Measurements from ENCODE around the gene MYDGF.

The MYDGF gene

GRCh38 chr19:4693471-4694121 is 23.5 kb upstream of the MYDGF start:
- no peak for DNase-seq (ENCODE audit: low read depth in 2 of 2)
- H3K4me3 ChIP-seq (replicated peaks in 1 of 2; ENCODE audit: low read depth in 2 of 2, low read length in 2 of 2) = no peak overlapping the region
- no peak for TF ChIP-seq CTCF (IDR thresholded peaks at IDR 0.05; ENCODE audit: low read depth, low read length)

GRCh38 chr19:4693078-4693350 is 22.9 kb upstream of the MYDGF start:
- H3K4me3 ChIP-seq (replicated peaks in 1 of 2; ENCODE audit: low read depth in 2 of 2, low read length in 2 of 2) = no peak overlapping the region
- no peak for TF ChIP-seq CTCF (IDR thresholded peaks at IDR 0.05; ENCODE audit: low read depth, low read length)
- no peak for DNase-seq (ENCODE audit: low read depth in 2 of 2)

DNA sequence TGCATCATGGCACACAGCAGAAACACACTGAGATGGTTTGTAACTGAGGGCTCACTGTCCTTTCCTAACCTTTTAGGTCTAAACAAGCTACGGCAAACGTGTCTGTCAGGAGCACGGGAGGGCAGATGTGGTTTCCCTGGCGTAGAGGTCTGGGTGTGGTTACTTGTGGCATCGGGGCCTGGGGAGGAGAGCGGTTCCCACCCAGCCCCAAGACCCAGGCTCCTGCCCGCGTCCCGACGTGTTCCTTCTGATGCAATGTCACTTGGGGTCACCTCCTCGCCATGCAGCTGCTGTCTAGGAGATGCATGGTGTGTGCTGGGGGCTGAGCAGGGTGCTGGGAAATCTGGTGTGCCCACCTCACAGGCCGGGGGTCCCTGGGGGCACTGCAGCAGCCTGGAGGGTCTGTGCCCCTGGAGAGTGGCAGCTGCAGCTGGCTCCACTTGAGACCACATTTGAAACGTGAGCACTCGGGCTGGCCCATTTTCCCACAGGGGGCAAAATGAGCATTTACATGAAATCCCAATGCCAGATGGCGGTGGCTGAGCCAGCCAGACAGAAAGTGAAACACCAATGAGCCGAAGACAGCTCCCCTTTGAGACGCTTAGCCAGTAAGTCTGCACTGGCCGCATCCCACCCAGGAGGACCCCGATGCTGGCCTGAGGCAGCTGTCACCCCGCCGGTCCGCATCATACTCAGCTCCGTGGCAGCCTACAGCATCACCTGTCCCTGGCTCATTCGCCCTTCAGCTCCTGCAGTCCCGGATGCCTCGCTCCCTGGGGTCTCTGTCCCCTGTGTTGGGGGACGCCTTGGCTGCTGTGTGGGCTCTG is 22.3 kb upstream of the MYDGF start:
- TF ChIP-seq CTCF (IDR thresholded peaks at IDR 0.05; ENCODE audit: low read depth, low read length) = no peak
- no peak for DNase-seq (ENCODE audit: low read depth in 2 of 2)
- no peak overlapping the region for H3K4me3 ChIP-seq (replicated peaks in 1 of 2; ENCODE audit: low read depth in 2 of 2, low read length in 2 of 2)

DNA sequence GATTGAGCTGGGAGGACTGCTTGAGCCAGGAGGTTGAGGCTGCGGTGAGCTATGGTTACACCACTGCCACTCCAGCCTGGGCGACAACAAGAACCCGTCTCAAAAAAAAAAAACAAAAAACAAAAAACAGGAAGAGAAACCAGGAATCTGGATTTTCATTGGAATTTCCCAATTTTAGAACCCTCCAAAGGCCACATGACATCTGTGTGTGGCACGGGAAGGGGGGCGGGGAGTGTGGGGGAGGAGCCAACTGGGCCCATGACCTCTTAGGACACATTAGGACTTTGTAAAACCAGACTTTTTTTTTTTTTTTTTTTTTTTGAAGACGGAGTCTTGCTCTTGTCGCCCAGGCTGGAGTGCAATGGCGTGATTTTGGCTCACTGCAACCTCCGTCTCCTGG is 21.2 kb upstream of the MYDGF start:
- H3K4me3 ChIP-seq (replicated peaks in 1 of 2; ENCODE audit: low read depth in 2 of 2, low read length in 2 of 2) = no peak overlapping the region
- DNase-seq (ENCODE audit: low read depth in 2 of 2) = no peak
- no peak for TF ChIP-seq CTCF (IDR thresholded peaks at IDR 0.05; ENCODE audit: low read depth, low read length)

DNA sequence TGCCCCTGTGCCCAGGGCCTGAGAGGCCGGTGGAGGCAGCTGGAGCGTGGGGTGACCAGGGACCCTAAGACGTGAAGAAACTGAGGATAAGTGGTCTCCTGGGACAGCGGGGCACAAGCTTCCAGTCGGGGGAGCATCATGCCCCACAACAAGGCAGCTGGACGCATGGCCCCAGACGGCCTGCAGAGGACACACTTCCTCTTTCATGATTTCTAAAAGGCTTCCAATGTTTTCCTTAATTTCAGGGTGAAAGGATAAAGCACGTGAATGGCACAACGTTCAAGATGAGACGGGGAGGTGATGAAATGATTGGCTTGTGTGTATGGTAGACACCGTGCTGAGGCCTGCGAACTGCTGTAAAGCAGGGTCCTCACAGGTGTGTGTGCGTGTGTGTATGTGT is 20.2 kb upstream of the MYDGF start:
- no peak overlapping the region for H3K4me3 ChIP-seq (replicated peaks in 1 of 2; ENCODE audit: low read depth in 2 of 2, low read length in 2 of 2)
- TF ChIP-seq CTCF (IDR thresholded peaks at IDR 0.05; ENCODE audit: low read depth, low read length) = no peak
- no peak for DNase-seq (ENCODE audit: low read depth in 2 of 2)

DNA sequence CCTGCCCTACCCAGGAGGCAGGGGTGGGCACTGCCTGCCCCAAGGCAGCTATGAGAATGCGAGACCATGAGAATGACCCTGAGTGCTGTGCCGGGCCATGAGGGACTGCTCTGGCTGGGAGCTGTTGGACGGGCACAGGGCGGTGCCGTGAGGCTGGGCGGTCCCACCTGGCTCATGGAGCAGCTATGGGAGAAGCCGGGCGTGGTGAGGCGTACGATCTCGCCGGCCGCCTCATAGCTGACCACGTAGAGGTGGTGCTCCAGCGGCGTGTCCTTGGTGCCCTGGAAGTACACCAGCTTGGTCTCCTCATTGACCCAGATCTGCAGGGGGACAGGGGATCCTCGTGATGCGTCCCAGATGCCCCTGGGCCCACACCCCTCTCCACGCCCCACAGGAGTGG is 19.3 kb upstream of the MYDGF start:
- no peak for DNase-seq (ENCODE audit: low read depth in 2 of 2)
- no peak for TF ChIP-seq CTCF (IDR thresholded peaks at IDR 0.05; ENCODE audit: low read depth, low read length)
- no peak overlapping the region for H3K4me3 ChIP-seq (replicated peaks in 1 of 2; ENCODE audit: low read depth in 2 of 2, low read length in 2 of 2)
